Omental fat pad (tissue), 4 donors: ENCODE results near the gene GALNT17. TPM values are rescaled to one million over a fixed set of nuclear protein-coding genes. Genes with fewer than 3 reads are reported as not detected.
"Not testable (repeated sequence)": the region's sequence is repeated elsewhere in the genome, so short reads cannot be mapped to it uniquely, and the experiment has no call there.

Source experiments
- ATAC-seq: fragments of 150-250 bp; one replicate; pipeline ENCODE4 v1.9.1; 2016; ENCODE audit warnings: mild to moderate bottlenecking, moderate library complexity; ENCODE audit not compliant: low FRiP score
- DNase-seq: peaks from one replicate; pipeline ENCODE4 v3.0.0-alpha.2; 2019; ENCODE audit warnings: low spot score
- total RNA-seq, 4 donors: library from RNA; depleted of rRNA; stranded (reverse); fragments of >200 nt; gene quantifications; one replicate each; pipeline ENCODE4 v1.1.0, GENCODE V29; 2016
- TF ChIP-seq, protein P1 (sequence below), 3 donors: fragments of 450-650 bp; IDR thresholded peaks; one replicate each; pipeline ENCODE4 v1.5.1; 2016 to 2017; ENCODE audit warnings: antibody characterized with exemption in 3 of 3, mild to moderate bottlenecking in 3 of 3, moderate library complexity in 2 of 3

Gene GALNT17
- total RNA-seq, 4 donors from 2014 or later = 1.6 to 12.6 (median 2.9) TPM

DNA sequence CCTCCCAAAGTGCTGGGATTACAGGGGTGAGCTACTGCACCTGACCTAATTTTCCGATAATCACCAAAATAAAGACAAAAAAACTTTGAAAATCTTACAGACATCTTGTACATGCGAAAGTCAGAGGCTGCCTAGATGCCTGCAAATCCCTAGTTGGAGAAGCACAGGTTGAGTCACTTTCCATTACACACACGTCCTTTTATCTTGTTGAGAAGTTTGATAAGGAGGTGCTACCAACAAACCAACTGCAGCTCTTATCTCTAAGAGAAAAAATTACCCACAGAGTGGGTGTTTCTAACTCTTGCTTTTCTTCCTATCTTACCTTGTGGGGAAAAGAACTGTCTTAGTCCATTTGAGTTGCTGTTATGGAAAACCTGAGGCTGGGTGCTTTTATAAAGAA, 589.8 kb downstream of the GALNT17 start:
- no peak for ATAC-seq
- TF ChIP-seq, protein P1, sequence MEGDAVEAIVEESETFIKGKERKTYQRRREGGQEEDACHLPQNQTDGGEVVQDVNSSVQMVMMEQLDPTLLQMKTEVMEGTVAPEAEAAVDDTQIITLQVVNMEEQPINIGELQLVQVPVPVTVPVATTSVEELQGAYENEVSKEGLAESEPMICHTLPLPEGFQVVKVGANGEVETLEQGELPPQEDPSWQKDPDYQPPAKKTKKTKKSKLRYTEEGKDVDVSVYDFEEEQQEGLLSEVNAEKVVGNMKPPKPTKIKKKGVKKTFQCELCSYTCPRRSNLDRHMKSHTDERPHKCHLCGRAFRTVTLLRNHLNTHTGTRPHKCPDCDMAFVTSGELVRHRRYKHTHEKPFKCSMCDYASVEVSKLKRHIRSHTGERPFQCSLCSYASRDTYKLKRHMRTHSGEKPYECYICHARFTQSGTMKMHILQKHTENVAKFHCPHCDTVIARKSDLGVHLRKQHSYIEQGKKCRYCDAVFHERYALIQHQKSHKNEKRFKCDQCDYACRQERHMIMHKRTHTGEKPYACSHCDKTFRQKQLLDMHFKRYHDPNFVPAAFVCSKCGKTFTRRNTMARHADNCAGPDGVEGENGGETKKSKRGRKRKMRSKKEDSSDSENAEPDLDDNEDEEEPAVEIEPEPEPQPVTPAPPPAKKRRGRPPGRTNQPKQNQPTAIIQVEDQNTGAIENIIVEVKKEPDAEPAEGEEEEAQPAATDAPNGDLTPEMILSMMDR (IDR thresholded peaks at IDR 0.05) = no peak

DNA sequence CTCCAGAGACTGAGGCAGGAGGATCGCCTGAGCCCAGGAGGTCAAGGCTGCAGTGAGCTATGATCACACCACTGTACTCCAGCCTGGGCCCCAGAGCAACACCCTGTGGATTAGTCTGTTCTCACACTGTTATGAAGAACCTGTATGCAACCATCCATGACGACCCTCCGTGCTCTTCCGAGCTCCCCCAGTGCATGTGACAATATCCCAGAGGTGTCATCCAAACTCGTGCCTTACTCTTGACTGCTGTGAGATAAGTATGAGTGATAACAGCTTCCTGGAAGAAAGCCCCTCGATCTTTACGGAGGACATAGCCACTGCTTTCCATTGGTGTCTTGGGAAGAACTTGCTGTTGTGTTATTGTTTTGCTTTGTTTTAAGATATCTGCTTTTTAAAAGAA, 591.9 kb downstream of the GALNT17 start:
- DNase-seq = no peak
- no peak for ATAC-seq
- TF ChIP-seq, protein P1 (IDR thresholded peaks at IDR 0.05) = no peak

More for the DNA sequence above, 589.8 kb downstream of the GALNT17 start:
- no peak for DNase-seq

DNA sequence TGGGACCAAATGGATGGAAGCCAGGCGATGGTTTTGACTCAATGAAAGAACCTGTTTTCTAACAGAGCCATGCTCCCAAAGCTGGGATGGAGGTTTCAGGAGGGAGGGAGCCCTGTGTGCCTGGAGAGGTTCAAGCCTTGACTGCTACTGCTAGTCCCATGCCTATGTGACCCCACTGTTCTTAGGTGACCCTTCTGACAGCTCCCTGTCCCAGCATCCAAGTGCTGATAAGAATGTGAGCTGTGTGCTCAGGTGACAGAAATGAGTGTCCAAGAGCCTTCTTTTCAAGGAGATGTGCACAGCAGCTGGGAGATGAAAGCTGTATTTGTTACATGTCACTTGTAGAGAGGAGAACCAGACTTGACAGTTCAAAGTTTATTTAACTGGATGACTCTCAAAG, 595.4 kb downstream of the GALNT17 start:
- TF ChIP-seq, protein P1 (IDR thresholded peaks at IDR 0.05) = no peak
- DNase-seq (no peak), ATAC-seq (no peak)

DNA sequence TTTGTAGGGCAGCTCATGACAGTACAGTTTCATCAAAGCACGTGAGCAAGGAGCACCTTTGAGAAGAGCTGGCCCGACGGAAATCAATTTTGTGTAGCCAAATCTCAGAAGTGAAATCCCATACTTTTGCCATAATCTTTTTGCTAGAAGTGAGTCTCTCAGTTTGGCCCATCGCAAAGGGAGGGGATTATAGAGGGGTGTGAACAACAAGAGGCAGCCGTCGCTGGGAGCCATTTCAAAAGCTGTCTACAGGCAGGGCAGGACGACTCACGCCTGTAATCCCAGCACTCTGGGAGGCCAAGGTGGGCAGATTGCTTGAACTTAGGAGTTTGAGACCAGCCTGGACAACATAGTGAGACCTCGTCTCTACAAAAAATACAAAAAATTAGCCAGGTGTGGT, 599.8 kb downstream of the GALNT17 start:
- no peak for ATAC-seq
- TF ChIP-seq, protein P1 (IDR thresholded peaks at IDR 0.05) = no peak
- DNase-seq = no peak

DNA sequence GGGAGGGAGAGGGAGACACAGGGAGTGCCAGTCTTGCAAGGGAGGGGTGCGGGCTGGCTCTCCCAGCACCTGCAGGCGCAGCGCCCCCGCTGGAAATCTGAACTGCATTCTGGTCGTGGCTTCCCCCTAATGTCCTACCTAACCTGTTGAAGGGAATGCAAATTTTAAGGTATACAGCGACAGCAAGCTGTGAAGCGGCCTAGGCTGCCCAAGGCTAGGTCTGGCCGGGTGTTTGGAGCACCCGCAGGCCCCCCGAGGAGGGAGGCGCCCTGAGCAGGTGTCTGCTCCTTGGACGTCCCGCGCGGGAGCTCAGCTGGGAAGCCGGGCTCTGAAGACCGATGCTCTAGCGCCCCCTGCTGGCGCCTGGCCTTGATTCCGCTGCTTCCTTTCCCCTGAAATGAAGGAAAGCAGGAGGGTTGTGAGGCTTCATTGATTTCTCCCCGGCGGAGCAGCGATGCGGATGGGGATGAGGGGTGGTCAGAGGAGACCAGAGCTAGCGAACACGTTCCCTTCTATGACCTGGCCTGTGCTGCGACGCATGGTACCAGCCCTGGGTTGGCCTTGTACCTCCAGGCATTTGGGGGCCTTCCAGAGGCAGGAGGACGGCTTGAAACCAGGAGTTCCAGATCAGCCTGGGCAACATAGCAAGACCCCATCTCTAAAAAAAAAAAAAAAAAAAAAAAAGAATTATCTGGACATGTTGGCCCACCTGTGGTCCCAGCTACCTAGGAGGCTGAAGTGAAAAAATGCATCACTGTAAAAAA, 601.3 kb downstream of the GALNT17 start:
- ATAC-seq (peak; percentile 62), DNase-seq (peak; percentile 72)
- TF ChIP-seq, protein P1 (IDR thresholded peaks at IDR 0.05) = peak in 1 of 3 donors; percentile 75

DNA sequence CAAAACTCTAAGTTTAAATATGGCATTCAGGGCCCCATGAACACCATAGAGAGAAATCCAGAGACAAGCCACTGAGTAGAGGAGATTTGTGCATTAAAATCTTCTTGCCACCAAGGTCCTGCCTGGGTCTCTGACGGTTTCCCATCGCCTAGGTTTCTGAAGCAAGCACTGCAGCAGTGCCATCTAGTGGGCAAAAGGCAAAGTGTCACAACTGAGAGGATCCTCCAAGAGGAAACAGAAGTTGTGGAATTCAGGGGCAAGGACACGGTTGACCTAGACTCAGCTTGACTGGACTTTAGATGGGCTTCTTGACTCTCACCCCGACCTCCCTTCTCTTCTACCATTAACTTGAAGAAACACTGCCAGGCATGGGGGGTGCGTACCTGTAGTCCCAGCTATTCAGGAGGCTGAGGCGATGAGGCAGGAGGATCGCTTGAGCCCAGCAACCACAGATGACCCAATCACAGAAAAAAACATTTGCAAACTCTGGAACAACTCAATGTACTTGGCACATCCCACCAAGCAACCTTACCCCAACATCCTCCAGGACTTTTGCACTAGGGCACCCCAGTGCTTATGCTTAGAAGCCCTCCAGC, 604.1 kb downstream of the GALNT17 start:
- ATAC-seq = no peak
- TF ChIP-seq, protein P1 (IDR thresholded peaks at IDR 0.05) = peak in 2 of 3 donors; percentile 37 to 40
- peak; percentile 67 for DNase-seq

DNA sequence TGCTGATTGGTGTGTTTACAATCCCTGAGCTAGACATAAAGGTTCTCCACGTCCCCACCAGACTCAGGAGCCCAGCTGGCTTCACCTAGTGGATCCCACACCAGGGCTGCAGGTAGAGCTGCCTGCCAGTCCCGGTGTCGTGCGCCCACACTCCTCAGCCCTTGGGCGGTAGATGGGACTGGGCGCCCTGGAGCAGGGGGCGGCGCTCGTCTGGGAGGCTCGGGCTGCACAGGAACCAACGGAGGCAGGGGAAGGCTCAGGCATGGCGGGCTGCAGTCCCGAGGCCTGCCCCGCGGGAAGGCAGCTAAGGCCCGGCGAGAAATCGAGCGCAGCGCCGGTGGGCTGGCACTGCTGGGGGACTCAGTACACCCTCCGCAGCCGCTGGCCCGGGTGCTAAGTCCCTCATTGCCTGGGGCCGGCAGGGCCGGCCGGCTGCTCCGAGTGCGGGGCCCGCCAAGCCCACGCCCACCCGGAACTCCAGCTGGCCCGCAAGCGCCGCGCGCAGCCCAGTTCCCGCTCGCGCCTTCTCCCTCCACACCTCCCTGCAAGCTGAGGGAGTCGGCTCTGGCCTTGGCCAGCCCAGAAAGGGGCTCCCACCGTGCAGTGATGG, 606.1 kb downstream of the GALNT17 start:
- not testable (repeated sequence) for ATAC-seq, DNase-seq
